Trophoblast cell (in vitro differentiated cells and primary cell): ENCODE measurements around the gene MTHFD2L.
A peak's percentile ranks its signal among the peaks of the same experiment; 100 is the strongest.

ENCODE experiments used
- DNase-seq, 2 donors: peaks; one replicate each; pipeline ENCODE4 v3.0.0-alpha.2; 2016
- H2AFZ ChIP-seq: 2 replicates; pipeline ENCODE4 v1.6.1; 2013; ENCODE audit warnings: low read length, moderate library complexity, mild to moderate bottlenecking; ENCODE audit not compliant: insufficient read depth, poor library complexity
- H2AK5ac ChIP-seq: 2 replicates; pipeline ENCODE4 v1.6.1; 2013; ENCODE audit warnings: mild to moderate bottlenecking, low read length
- H2BK120ac ChIP-seq: 2 replicates; pipeline ENCODE4 v1.6.1; 2013; ENCODE audit warnings: low read length, mild to moderate bottlenecking, moderate library complexity; ENCODE audit not compliant: insufficient read depth, poor library complexity
- H2BK12ac ChIP-seq: 2 replicates; pipeline ENCODE4 v1.6.1; 2013; ENCODE audit warnings: mild to moderate bottlenecking, low read length, moderate library complexity
- H2BK5ac ChIP-seq: 2 replicates; pipeline ENCODE4 v1.6.1; 2013; ENCODE audit warnings: low read length, low read depth, moderate library complexity, mild to moderate bottlenecking; ENCODE audit not compliant: poor library complexity
- H3K14ac ChIP-seq: 2 replicates; pipeline ENCODE4 v1.6.1; 2013; ENCODE audit warnings: mild to moderate bottlenecking, low read length
- H3K18ac ChIP-seq: 2 replicates; pipeline ENCODE4 v1.6.1; 2013; ENCODE audit warnings: mild to moderate bottlenecking, low read length
- H3K23ac ChIP-seq: 2 replicates; pipeline ENCODE4 v1.6.1; 2013; ENCODE audit warnings: low read length
- H3K27ac ChIP-seq: 2 replicates; pipeline ENCODE4 v1.5.1; 2013; ENCODE audit warnings: low read depth, mild to moderate bottlenecking, inconsistent platforms, low read length, moderate library complexity
- H3K27me3 ChIP-seq: 2 replicates; pipeline ENCODE4 v1.6.1; 2013; ENCODE audit warnings: inconsistent platforms, mild to moderate bottlenecking, low read length, moderate library complexity; ENCODE audit not compliant: insufficient read depth
- H3K36me3 ChIP-seq, 2 experiments: 1 replicate in 1 of 2; 2 replicates in 1 of 2; pipeline ENCODE4 v1.6.1; 2013; ENCODE audit warnings: low read length in 2 of 2, mild to moderate bottlenecking in 2 of 2, moderate library complexity in 1 of 2; ENCODE audit not compliant: insufficient read depth in 2 of 2, control insufficient read depth in 1 of 2
- H3K4ac ChIP-seq: 2 replicates; pipeline ENCODE4 v1.6.1; 2013; ENCODE audit warnings: low read depth, mild to moderate bottlenecking, low read length, moderate library complexity
- H3K4me1 ChIP-seq, 2 experiments: 1 replicate in 1 of 2; 2 replicates in 1 of 2; pipeline ENCODE4 v1.6.1; 2013; ENCODE audit warnings: low read length in 2 of 2, mild to moderate bottlenecking in 2 of 2, moderate library complexity in 1 of 2; ENCODE audit not compliant: insufficient read depth in 2 of 2, control insufficient read depth in 1 of 2
- H3K4me2 ChIP-seq: 2 replicates; pipeline ENCODE4 v1.6.1; 2013; ENCODE audit warnings: inconsistent platforms, mild to moderate bottlenecking, low read length, moderate library complexity
- H3K4me3 ChIP-seq: 2 replicates; pipeline ENCODE4 v1.5.1; 2013; ENCODE audit warnings: mild to moderate bottlenecking, low read depth, low read length, inconsistent platforms
- H3K79me1 ChIP-seq: one replicate; pipeline ENCODE4 v1.6.1; 2013; ENCODE audit warnings: low read length
- H3K79me2 ChIP-seq: 2 replicates; pipeline ENCODE4 v1.6.1; 2013; ENCODE audit warnings: low read length, mild to moderate bottlenecking; ENCODE audit not compliant: control insufficient read depth, insufficient read depth, poor library complexity
- H3K9ac ChIP-seq: 2 replicates; pipeline ENCODE4 v1.6.1; 2013; ENCODE audit warnings: mild to moderate bottlenecking, low read length
- H3K9me3 ChIP-seq: 2 replicates; pipeline ENCODE4 v1.6.1; 2013; ENCODE audit warnings: low read depth, mild to moderate bottlenecking, control low read depth, inconsistent platforms, low read length; ENCODE audit not compliant: insufficient read depth
- H4K12ac ChIP-seq: 2 replicates; pipeline ENCODE4 v1.6.1; 2013; ENCODE audit warnings: low read depth, mild to moderate bottlenecking, low read length, moderate library complexity
- H4K8ac ChIP-seq: 2 replicates; pipeline ENCODE4 v1.6.1; 2013; ENCODE audit warnings: low read depth, mild to moderate bottlenecking, low read length, moderate library complexity
- H4K91ac ChIP-seq: one replicate; pipeline ENCODE4 v1.6.1; 2013; ENCODE audit warnings: low read depth, mild to moderate bottlenecking, low read length, moderate library complexity
- WGBS: extraction: QIAGEN DNeasy Blood & Tissue Kit; methylation state at CpG from one replicate; pipeline ENCODE4 v1.1.7; 2013; ENCODE audit warnings: missing lambda C conversion rate; ENCODE audit not compliant: insufficient read length, insufficient coverage; ENCODE audit errors: extremely low coverage; 5-methylcytosine and 5-hydroxymethylcytosine counted together

The MTHFD2L gene

DNA sequence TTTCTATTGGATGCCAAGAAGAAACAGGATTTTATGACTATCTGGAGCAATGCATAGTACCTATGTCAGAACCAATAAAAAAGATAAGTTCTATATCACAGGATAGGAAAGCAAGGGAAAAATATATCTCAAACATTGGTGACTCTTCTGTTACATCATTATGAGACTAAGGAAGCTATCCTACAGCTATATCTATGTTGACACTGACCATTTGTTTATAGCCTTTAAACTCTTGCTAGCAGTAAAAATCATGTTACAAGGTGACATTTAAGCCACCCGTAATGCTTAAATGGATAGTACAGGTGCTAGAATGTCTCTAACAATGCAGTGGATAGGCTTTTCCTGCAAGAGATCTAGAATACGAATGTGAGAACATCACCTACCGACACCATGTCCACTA is 121.8 kb downstream of the MTHFD2L start:
- Histone ChIP-seq H3K4me2 (no peak overlapping the region), H3K4me1 (no peaks in the 10 kb centered on the region), H3K4me3 (no peak overlapping the region), H3K79me2 (no peaks in the 10 kb centered on the region), H4K91ac (no peak overlapping the region), H3K9ac (no peak overlapping the region), H3K23ac (no peak overlapping the region), H3K9me3 (no peaks in the 10 kb centered on the region), H3K18ac (no peak overlapping the region), H3K27me3 (no peaks in the 10 kb centered on the region), H4K12ac (no peak overlapping the region), H3K79me1 (no peaks in the 10 kb centered on the region), H2BK5ac (no peak overlapping the region), H2AFZ (no peak overlapping the region), H3K27ac (no peak overlapping the region), H2AK5ac (no peak overlapping the region), H2BK120ac (no peak overlapping the region), H3K14ac (no peak overlapping the region), H3K36me3 (no peaks in the 10 kb centered on the region), H2BK12ac (no peak overlapping the region), H4K8ac (no peak overlapping the region), H3K4ac (no peak overlapping the region)
- no peak for DNase-seq
- no CpG with 5 or more reads among the region's 3 CpGs for WGBS

DNA sequence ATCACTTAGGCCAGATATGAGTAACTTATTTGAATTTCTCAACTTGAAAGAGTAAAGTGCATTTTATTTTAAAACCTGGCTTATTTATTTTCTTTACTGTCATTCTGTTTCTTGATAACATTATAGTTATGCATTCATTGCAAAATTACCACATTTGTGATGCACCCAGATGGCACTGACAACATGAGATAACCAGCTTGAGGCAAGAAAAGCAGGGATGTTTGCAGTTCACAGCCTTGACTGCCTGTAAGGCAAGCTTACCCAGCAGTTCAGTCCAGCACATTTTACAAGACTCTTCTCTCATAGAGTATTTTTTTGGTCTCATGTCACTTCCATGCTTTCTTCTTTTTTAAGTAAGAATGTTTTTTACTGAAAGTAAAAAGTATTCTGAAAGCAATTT is 125.0 kb downstream of the MTHFD2L start:
- no peaks in the 10 kb centered on the region for H3K36me3 ChIP-seq
- no peak overlapping the region for H3K4me2 ChIP-seq
- H3K4me3 ChIP-seq, result no peak overlapping the region
- no peak overlapping the region for H4K91ac ChIP-seq
- no peaks in the 10 kb centered on the region for H3K79me1 ChIP-seq
- H3K23ac ChIP-seq, result no peak overlapping the region
- no peak overlapping the region for H2BK120ac ChIP-seq
- H3K4ac ChIP-seq, result no peak overlapping the region
- no peak overlapping the region for H3K9ac ChIP-seq
- no peaks in the 10 kb centered on the region for H3K27me3 ChIP-seq
- H2AK5ac ChIP-seq, result no peak overlapping the region
- no peak overlapping the region for H2BK5ac ChIP-seq
- H3K18ac ChIP-seq, result no peak overlapping the region
- no peak overlapping the region for H3K14ac ChIP-seq
- DNase-seq, result no peak
- no peak overlapping the region for H2BK12ac ChIP-seq
- no peak overlapping the region for H3K27ac ChIP-seq
- H4K12ac ChIP-seq, result no peak overlapping the region
- H4K8ac ChIP-seq, result no peak overlapping the region
- no peaks in the 10 kb centered on the region for H3K9me3 ChIP-seq
- H2AFZ ChIP-seq, result no peak overlapping the region
- H3K4me1 ChIP-seq, result no peaks in the 10 kb centered on the region
- H3K79me2 ChIP-seq, result no peaks in the 10 kb centered on the region

DNA sequence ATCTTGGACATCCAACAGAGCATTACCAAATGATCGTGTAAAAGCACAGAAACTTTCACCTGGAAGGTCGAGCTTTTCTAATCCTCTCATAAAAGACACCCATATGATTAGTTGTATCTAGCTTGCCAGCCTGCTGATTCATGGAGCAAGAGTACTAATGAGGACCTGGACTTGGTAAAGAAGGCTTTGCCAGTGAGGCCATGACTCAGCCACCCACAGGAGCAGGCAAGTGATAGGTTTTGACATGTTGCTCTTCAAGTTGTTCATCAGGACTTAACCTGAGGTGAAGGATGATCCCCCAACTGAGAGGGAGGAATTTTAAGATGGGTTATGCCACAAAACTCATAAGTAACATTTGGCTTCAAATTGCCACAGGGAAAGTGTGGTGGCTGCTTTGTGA is 125.7 kb downstream of the MTHFD2L start:
- H2BK12ac ChIP-seq, result no peak overlapping the region
- no peak overlapping the region for H3K23ac ChIP-seq
- no peaks in the 10 kb centered on the region for H3K79me2 ChIP-seq
- no peak overlapping the region for H3K9ac ChIP-seq
- no peak overlapping the region for H3K27ac ChIP-seq
- H3K27me3 ChIP-seq, result no peaks in the 10 kb centered on the region
- no peak overlapping the region for H2AK5ac ChIP-seq
- no peak overlapping the region for H3K14ac ChIP-seq
- H3K4me2 ChIP-seq, result no peak overlapping the region
- no peaks in the 10 kb centered on the region for H3K36me3 ChIP-seq
- H3K4me3 ChIP-seq, result no peak overlapping the region
- no peak overlapping the region for H4K91ac ChIP-seq
- no peak overlapping the region for H3K4ac ChIP-seq
- no peaks in the 10 kb centered on the region for H3K4me1 ChIP-seq
- H4K8ac ChIP-seq, result no peak overlapping the region
- no peak overlapping the region for H2AFZ ChIP-seq
- no peak for DNase-seq
- no peak overlapping the region for H3K18ac ChIP-seq
- WGBS, result no CpG with 5 or more reads among the region's 2 CpGs
- no peaks in the 10 kb centered on the region for H3K79me1 ChIP-seq
- no peak overlapping the region for H2BK5ac ChIP-seq
- H4K12ac ChIP-seq, result no peak overlapping the region
- no peaks in the 10 kb centered on the region for H3K9me3 ChIP-seq
- no peak overlapping the region for H2BK120ac ChIP-seq

DNA sequence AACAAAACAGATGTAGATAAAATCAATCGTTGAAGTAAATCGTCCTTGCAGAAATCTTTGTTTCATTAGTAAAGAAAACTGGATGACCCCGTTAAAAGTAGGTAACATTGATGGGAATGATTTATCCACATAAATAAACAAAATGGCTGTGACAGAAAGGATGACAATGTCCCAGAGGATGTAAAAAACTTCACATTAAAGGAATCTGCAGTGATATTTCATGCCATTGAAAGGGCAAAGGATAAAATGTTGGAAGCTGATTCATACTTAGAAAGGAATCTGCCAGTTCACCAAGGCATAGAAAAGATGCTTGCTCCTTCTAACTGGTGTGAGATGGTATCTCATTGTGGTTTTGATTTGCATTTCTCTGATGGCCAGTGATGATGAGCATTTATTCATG is 126.1 kb downstream of the MTHFD2L start:
- H3K18ac ChIP-seq, result no peak overlapping the region
- H2BK5ac ChIP-seq, result no peak overlapping the region
- no peak overlapping the region for H4K12ac ChIP-seq
- H4K91ac ChIP-seq, result no peak overlapping the region
- H2BK120ac ChIP-seq, result no peak overlapping the region
- no peaks in the 10 kb centered on the region for H3K79me2 ChIP-seq
- no peak overlapping the region for H4K8ac ChIP-seq
- no peak overlapping the region for H2AFZ ChIP-seq
- no peaks in the 10 kb centered on the region for H3K4me1 ChIP-seq
- no peak overlapping the region for H2AK5ac ChIP-seq
- H3K4ac ChIP-seq, result no peak overlapping the region
- H3K4me2 ChIP-seq, result no peak overlapping the region
- H3K36me3 ChIP-seq, result no peaks in the 10 kb centered on the region
- peak in 1 of 2 donors; percentile 43 for DNase-seq
- no peaks in the 10 kb centered on the region for H3K79me1 ChIP-seq
- no peak overlapping the region for H3K4me3 ChIP-seq
- WGBS, result no CpG with 5 or more reads among the region's 3 CpGs
- no peak overlapping the region for H3K14ac ChIP-seq
- no peak overlapping the region for H3K9ac ChIP-seq
- H3K27ac ChIP-seq, result no peak overlapping the region
- H3K9me3 ChIP-seq, result no peaks in the 10 kb centered on the region
- H2BK12ac ChIP-seq, result no peak overlapping the region
- no peak overlapping the region for H3K23ac ChIP-seq
- no peaks in the 10 kb centered on the region for H3K27me3 ChIP-seq

DNA sequence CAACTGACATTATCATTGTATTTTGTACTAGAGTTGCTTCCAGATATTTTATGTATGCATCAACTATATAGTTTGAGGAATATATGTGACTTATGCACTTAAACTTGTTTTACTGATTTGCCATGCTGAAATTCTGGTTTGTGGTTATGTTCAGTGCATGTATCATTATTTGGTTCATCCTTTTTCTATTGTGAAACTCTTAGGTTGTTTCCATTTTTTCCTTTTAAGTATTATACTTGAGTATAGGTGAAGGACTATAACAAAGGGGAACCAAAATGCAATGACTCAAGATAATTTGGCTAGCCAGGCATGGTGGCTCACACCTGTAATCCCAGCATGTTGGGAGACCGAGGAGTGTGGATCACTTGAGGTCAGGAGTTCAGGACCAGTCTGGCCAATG is 129.2 kb downstream of the MTHFD2L start:
- Histone ChIP-seq H2AFZ (no peak overlapping the region), H2AK5ac (no peak overlapping the region), H2BK5ac (no peak overlapping the region), H2BK12ac (no peak overlapping the region), H3K4me2 (no peak overlapping the region), H3K9me3 (no peaks in the 10 kb centered on the region), H3K9ac (no peak overlapping the region), H2BK120ac (no peak overlapping the region), H3K18ac (no peak overlapping the region), H3K4me3 (no peak overlapping the region), H3K14ac (no peak overlapping the region), H3K23ac (no peak overlapping the region), H3K4ac (no peak overlapping the region), H3K27ac (no peak overlapping the region), H3K36me3 (no peaks in the 10 kb centered on the region), H4K91ac (no peak overlapping the region), H3K4me1 (no peaks in the 10 kb centered on the region), H4K8ac (no peak overlapping the region), H4K12ac (no peak overlapping the region), H3K79me2 (no peaks in the 10 kb centered on the region), H3K79me1 (no peaks in the 10 kb centered on the region), H3K27me3 (no peaks in the 10 kb centered on the region)
- no CpG with 5 or more reads among the region's 1 CpG for WGBS
- no peak for DNase-seq
